ENCODE measurements around the gene NTPCR.

GRCh38 chr1:232996143-232996542 lies 45.7 kb downstream of the NTPCR start:
- TF ChIP-seq TCF7L2 (IDR thresholded peaks at IDR 0.05; ENCODE audit: low read depth, low read length), result no peak
- TF ChIP-seq POLR2AphosphoS5 (IDR thresholded peaks at IDR 0.05; ENCODE audit: low read depth, low read length), result no peak
- TF ChIP-seq CTCF (IDR thresholded peaks at IDR 0.05), result no peak
- no peak for TF ChIP-seq SIN3A (IDR thresholded peaks at IDR 0.05; ENCODE audit: borderline replicate concordance, insufficient read depth, low read depth, low read length)

Data from Panc1 (cell line).